ENCODE results near the gene NDST1. TPM values are rescaled to one million over a fixed set of nuclear protein-coding genes. Genes with fewer than 3 reads are reported as not detected.

The NDST1 gene
- polyA plus RNA-seq, 2 of the 4 experiments (the other 2 are of a cell fraction) = 24.4 to 50.8 TPM

DNA sequence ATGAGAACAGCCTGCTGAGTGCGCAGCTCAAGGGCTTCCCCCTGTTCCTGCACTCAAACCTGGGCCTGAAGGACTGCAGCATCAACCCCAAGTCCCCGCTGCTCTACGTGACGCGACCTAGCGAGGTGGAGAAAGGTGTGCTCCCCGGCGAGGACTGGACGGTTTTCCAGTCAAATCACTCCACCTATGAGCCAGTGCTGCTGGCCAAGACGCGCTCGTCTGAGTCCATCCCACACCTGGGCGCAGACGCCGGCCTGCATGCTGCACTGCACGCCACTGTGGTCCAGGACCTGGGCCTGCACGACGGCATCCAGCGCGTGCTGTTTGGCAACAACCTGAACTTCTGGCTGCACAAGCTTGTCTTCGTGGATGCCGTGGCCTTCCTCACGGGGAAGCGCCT lies 19.9 kb downstream of the NDST1 start:
- Histone ChIP-seq H3K9me3 (no peaks in the 10 kb centered on the region), H3K4me2 (no peak overlapping the region), H3K27ac (no peak overlapping the region), H3K4me1 (peaks cover 21% of the 10 kb centered on the region), H3K4me3 (no peak overlapping the region)
- no peak for ATAC-seq
- 96% methylated on average over 13 of the region's 24 CpGs for WGBS (ENCODE audit: missing lambda C conversion rate)
- FAIRE-seq = no peak
- ChIA-PET CTCF (interaction anchor here (16.6 kb wide), 1 partner anchor 66 kb away, joined by 211 read pairs; no protein-coding TSS in a partner anchor), POLR2A (no interaction called here)
- no peak for DNase-seq (ENCODE audit: low read depth in 1 of 2, low spot score in 1 of 2)
- TF ChIP-seq HOXA7 (CRISPR knock-in tag; IDR thresholded peaks at IDR 0.05) = no peak
- TF ChIP-seq CBX8 (IDR thresholded peaks at IDR 0.05) = no peak
- TF ChIP-seq, protein P1, sequence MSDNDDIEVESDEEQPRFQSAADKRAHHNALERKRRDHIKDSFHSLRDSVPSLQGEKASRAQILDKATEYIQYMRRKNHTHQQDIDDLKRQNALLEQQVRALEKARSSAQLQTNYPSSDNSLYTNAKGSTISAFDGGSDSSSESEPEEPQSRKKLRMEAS (IDR thresholded peaks at IDR 0.05) = no peak
- TF ChIP-seq TP53 (CRISPR knock-in tag; IDR thresholded peaks at IDR 0.05) = no peak

DNA sequence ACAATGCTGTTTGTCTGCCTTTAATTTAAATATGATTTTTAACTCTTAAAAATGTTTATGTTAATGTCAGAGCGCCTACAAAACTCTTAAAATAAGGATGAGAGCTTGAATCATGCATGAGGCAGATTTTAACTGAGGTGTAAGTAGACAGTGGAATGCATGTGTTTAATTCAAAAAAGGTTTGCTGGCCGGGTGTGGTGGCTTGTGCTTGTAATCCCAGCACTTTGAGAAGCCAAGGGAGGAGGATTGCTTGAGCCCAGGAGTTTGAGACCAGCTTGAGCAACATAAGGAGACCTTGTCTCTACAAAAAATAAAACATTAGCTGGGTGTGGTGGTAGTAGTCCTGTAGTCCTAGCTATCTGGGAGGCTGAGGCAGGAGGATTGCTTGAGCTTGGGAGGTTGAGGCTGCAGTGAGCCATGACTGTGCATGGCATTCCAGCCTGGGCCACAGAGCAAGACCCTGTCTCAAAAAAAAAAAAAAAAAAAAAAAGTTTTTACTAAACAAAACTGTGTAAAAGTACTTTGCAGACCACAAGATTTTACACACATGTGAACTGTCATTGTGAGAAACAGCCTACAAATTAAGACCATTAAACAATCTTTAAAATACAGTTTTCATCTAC lies 21.1 kb downstream of the NDST1 start:
- Histone ChIP-seq H3K4me1 (peaks cover 9% of the 10 kb centered on the region; the same call in 1 of the 3 replicates), H3K4me3 (no peak overlapping the region), H3K27ac (no peak overlapping the region), H3K4me2 (no peak overlapping the region), H3K9me3 (no peaks in the 10 kb centered on the region)
- ATAC-seq (no peak), DNase-seq (ENCODE audit: low read depth in 1 of 2, low spot score in 1 of 2) (no peak), FAIRE-seq (no peak)
- 81% methylated on average over 2 of the region's 2 CpGs for WGBS (ENCODE audit: missing lambda C conversion rate)
- TF ChIP-seq ZFP36 (IDR thresholded peaks at IDR 0.05; ENCODE audit: borderline replicate concordance, partially characterized antibody) = no peak
- no peak for TF ChIP-seq RNF2 (IDR thresholded peaks at IDR 0.05; ENCODE audit: borderline replicate concordance, low read depth)
- TF ChIP-seq NR3C1 (IDR thresholded peaks at IDR 0.05) = no peak
- no peak for TF ChIP-seq BHLHE40 (IDR thresholded peaks at IDR 0.05; ENCODE audit: low read depth, low read length)
- no peak for TF ChIP-seq JUN (IDR thresholded peaks at IDR 0.05)
- TF ChIP-seq, protein P2, sequence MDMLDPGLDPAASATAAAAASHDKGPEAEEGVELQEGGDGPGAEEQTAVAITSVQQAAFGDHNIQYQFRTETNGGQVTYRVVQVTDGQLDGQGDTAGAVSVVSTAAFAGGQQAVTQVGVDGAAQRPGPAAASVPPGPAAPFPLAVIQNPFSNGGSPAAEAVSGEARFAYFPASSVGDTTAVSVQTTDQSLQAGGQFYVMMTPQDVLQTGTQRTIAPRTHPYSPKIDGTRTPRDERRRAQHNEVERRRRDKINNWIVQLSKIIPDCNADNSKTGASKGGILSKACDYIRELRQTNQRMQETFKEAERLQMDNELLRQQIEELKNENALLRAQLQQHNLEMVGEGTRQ (IDR thresholded peaks at IDR 0.05) = no peak
- no peak for TF ChIP-seq EHMT2 (IDR thresholded peaks at IDR 0.05; ENCODE audit: low read depth)
- TF ChIP-seq FOSL2 (IDR thresholded peaks at IDR 0.05) = no peak
- TF ChIP-seq FOSL2 (CRISPR knock-in tag; IDR thresholded peaks at IDR 0.05) = no peak
- CTCF ChIA-PET = interaction anchor here (1.0 to 16.6 kb wide), 4 partner anchors 19 to 67 kb away, joined by 3 to 211 read pairs (median 3); no protein-coding TSS in a partner anchor
- POLR2A ChIA-PET = no interaction called here

DNA sequence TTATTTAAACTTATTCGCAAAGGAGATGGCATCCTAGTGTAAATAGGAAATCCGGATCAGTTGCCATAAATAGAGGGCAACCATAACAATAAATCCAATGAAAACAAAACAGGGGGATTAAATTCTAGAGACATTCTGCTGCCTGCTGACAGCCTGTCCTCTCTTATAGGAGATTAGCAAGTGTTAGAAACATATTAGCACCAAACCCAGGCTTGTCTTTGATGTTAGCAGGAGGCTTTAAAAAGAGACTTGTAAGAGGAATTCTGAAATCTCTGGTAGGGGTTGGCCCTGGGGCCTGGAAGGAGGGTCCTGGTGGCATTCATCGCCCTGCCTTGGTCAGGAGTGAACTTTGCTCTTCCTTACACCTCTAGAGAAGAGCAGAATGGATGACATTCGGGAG lies 21.6 kb downstream of the NDST1 start:
- no peak for ATAC-seq
- no peak for FAIRE-seq
- DNase-seq (ENCODE audit: low read depth in 1 of 2, low spot score in 1 of 2) = no peak
- ChIA-PET POLR2A (no interaction called here), CTCF (interaction anchor here (1.0 to 16.6 kb wide), 7 partner anchors 10 to 68 kb away, joined by 3 to 211 read pairs (median 6); no protein-coding TSS in a partner anchor)
- no peak overlapping the region for H3K4me2 ChIP-seq
- no peaks in the 10 kb centered on the region for H3K9me3 ChIP-seq
- WGBS (ENCODE audit: missing lambda C conversion rate) = 82% methylated on average over 4 of the region's 4 CpGs
- peaks cover 4% of the 10 kb centered on the region; the same call in 1 of the 3 replicates for H3K4me1 ChIP-seq
- H3K27ac ChIP-seq = no peak overlapping the region
- TF ChIP-seq CBX8 (IDR thresholded peaks at IDR 0.05) (no peak), CHD4 (IDR thresholded peaks at IDR 0.05; ENCODE audit: borderline replicate concordance) (no peak), SMC3 (IDR thresholded peaks at IDR 0.05) (no peak), MAZ (IDR thresholded peaks at IDR 0.05; ENCODE audit: borderline replicate concordance, low read depth, low read length) (no peak), NPAS2 (CRISPR knock-in tag; IDR thresholded peaks at IDR 0.05; ENCODE audit: borderline replicate concordance) (no peak), JUN (IDR thresholded peaks at IDR 0.05) (no peak), HOXB5 (CRISPR knock-in tag; IDR thresholded peaks at IDR 0.05) (no peak), ESRRA (IDR thresholded peaks at IDR 0.05; ENCODE audit: borderline replicate concordance, low read length) (no peak), BHLHE40 (IDR thresholded peaks at IDR 0.05; ENCODE audit: low read depth, low read length) (no peak), EHF (CRISPR knock-in tag; IDR thresholded peaks at IDR 0.05) (no peak), EHMT2 (IDR thresholded peaks at IDR 0.05; ENCODE audit: low read depth) (no peak), NR3C1 (IDR thresholded peaks at IDR 0.05) (no peak), POLR2AphosphoS2 (conservative IDR thresholded peaks at IDR 0.05; ENCODE audit: low read length) (no peak), MAFK (IDR thresholded peaks at IDR 0.05; ENCODE audit: partially characterized antibody) (no peak)
- TF ChIP-seq, protein P3, sequence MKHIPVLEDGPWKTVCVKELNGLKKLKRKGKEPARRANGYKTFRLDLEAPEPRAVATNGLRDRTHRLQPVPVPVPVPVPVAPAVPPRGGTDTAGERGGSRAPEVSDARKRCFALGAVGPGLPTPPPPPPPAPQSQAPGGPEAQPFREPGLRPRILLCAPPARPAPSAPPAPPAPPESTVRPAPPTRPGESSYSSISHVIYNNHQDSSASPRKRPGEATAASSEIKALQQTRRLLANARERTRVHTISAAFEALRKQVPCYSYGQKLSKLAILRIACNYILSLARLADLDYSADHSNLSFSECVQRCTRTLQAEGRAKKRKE (CRISPR knock-in tag; IDR thresholded peaks at IDR 0.05; ENCODE audit: low read depth) = no peak
- TF ChIP-seq, protein P4, sequence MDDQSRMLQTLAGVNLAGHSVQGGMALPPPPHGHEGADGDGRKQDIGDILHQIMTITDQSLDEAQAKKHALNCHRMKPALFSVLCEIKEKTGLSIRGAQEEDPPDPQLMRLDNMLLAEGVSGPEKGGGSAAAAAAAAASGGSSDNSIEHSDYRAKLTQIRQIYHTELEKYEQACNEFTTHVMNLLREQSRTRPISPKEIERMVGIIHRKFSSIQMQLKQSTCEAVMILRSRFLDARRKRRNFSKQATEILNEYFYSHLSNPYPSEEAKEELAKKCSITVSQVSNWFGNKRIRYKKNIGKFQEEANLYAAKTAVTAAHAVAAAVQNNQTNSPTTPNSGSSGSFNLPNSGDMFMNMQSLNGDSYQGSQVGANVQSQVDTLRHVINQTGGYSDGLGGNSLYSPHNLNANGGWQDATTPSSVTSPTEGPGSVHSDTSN (IDR thresholded peaks at IDR 0.05) = no peak
- no peak overlapping the region for H3K4me3 ChIP-seq
